Measurements from ENCODE around the gene ACVR1. TPM values are rescaled to one million over a fixed set of nuclear protein-coding genes. Genes with fewer than 3 reads are reported as not detected.
A peak's percentile ranks its signal among the peaks of the same experiment; 100 is the strongest.
"Not testable (repeated sequence)": the region's sequence is repeated elsewhere in the genome, so short reads cannot be mapped to it uniquely, and the experiment has no call there.

The ACVR1 gene
- total and polyA plus RNA-seq, 9 of the 15 experiments (the other 6 are each of a cell fraction or from before 2014, with no cell fraction given), result 3.8 to 14.3 (median 6.9) TPM

- in situ Hi-C loops (cut with MboI), result no loop called here
- DNase-seq (ENCODE audit: extremely low read depth in 1 of 4, low spot score in 3 of 4), result no peak
Measured at GRCh38 chr2:157887946-157888345, 11.8 kb upstream of the ACVR1 start.

DNA sequence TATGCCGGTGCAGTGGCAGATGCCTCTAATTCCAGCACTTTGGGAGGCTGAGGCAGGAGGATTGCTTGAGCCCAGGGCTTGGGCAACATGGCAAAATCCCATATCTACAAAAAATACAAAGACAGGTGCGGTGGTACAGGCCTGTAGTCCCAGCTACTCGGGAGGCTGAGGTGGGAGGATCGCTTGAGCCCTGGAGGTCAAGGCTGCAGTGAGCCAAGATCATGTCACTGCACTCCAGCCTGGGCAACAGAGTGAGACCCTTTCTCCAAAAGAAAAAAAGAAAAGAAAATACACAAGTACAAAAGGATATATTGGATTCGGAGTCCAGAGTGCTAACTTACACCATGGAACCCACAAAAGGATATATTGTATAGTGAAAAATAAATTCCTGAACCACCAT, 8.4 kb upstream of the ACVR1 start:
- CTCF ChIA-PET (ENCODE audit: low intra/inter-chr PET ratio); H3K27me3 ChIP-seq (ENCODE audit: control insufficient read depth in 2 of 2, insufficient read depth in 2 of 2, low read length in 2 of 2); intact Hi-C loops (cut with micrococcal nuclease); H3K4me3 ChIP-seq; H3K9me1 ChIP-seq (ENCODE audit: control insufficient read depth, insufficient read depth, low read length); H3K36me3 ChIP-seq (ENCODE audit: control insufficient read depth, insufficient read depth, low read length); H3K4me2 ChIP-seq (ENCODE audit: insufficient read depth, low read length); H3K9ac ChIP-seq (ENCODE audit: insufficient read depth in 1 of 2, low read depth in 2 of 2, low read length in 2 of 2); FAIRE-seq; H3K4me1 ChIP-seq (replicated peaks in 1 of 2; ENCODE audit: control insufficient read depth in 2 of 2, insufficient read depth in 2 of 2, low read length in 2 of 2); DNase-seq (ENCODE audit: extremely low read depth in 1 of 4, low spot score in 3 of 4); H4K20me1 ChIP-seq (replicated peaks; ENCODE audit: control insufficient read depth, insufficient read depth, low read length); H3K9me3 ChIP-seq (replicated peaks; ENCODE audit: control insufficient read depth, insufficient read depth, low read depth, low read length); ATAC-seq; in situ Hi-C loops (cut with MboI); H3K79me2 ChIP-seq (ENCODE audit: control insufficient read depth, insufficient read depth, low read length); BruUV-seq (replicated peaks); H2AFZ ChIP-seq (ENCODE audit: low read depth, low read length); H3K27ac ChIP-seq (ENCODE audit: extremely low read depth, low read depth, low read length): not testable (repeated sequence)
- POLR2A ChIA-PET, result interaction anchor here (0.6 to 1.3 kb wide), 3 partner anchors 8 to 52 kb away, joined by 3 to 4 read pairs (median 3); partner anchors contain the start of gene ACVR1
- 32% methylated on average over 4 of the region's 5 CpGs for WGBS (ENCODE audit: insufficient coverage, low coverage, missing lambda C conversion rate)
- TF ChIP-seq BCOR (IDR thresholded peaks at IDR 0.05) (peak; percentile 50; the same call in 1 of the 2 replicates), KDM1A (IDR thresholded peaks at IDR 0.05) (0 out of 4 replicates have a peak, but pooled peaks of 1 of the 2 experiments have one; percentile 13), ZNF121 (CRISPR knock-in tag; conservative IDR thresholded peaks at IDR 0.05) (peak; percentile 85)
- TF ChIP-seq, protein P1, sequence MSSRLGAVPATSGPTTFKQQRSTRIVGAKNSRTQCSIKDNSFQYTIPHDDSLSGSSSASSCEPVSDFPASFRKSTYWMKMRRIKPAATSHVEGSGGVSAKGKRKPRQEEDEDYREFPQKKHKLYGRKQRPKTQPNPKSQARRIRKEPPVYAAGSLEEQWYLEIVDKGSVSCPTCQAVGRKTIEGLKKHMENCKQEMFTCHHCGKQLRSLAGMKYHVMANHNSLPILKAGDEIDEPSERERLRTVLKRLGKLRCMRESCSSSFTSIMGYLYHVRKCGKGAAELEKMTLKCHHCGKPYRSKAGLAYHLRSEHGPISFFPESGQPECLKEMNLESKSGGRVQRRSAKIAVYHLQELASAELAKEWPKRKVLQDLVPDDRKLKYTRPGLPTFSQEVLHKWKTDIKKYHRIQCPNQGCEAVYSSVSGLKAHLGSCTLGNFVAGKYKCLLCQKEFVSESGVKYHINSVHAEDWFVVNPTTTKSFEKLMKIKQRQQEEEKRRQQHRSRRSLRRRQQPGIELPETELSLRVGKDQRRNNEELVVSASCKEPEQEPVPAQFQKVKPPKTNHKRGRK (tag; IDR thresholded peaks at IDR 0.05), result 0 out of 2 replicates have a peak, but pooled peaks have one; percentile 2

More at GRCh38 chr2:157887946-157888345, 11.8 kb upstream of the ACVR1 start:
- Histone ChIP-seq H3K4me3 (no peak overlapping the region), H3K36me3 (ENCODE audit: control insufficient read depth, insufficient read depth, low read length) (no peaks in the 10 kb centered on the region), H3K9me1 (ENCODE audit: control insufficient read depth, insufficient read depth, low read length) (no peaks in the 10 kb centered on the region), H3K4me2 (ENCODE audit: insufficient read depth, low read length) (no peak overlapping the region), H3K9me3 (replicated peaks; ENCODE audit: control insufficient read depth, insufficient read depth, low read depth, low read length) (no peaks in the 10 kb centered on the region), H4K20me1 (replicated peaks; ENCODE audit: control insufficient read depth, insufficient read depth, low read length) (no peaks in the 10 kb centered on the region), H3K27me3 (ENCODE audit: control insufficient read depth in 2 of 2, insufficient read depth in 2 of 2, low read length in 2 of 2) (no peaks in the 10 kb centered on the region), H3K27ac (ENCODE audit: extremely low read depth, low read depth, low read length) (no peak overlapping the region), H3K79me2 (ENCODE audit: control insufficient read depth, insufficient read depth, low read length) (no peaks in the 10 kb centered on the region), H3K9ac (ENCODE audit: insufficient read depth in 1 of 2, low read depth in 2 of 2, low read length in 2 of 2) (no peak overlapping the region), H2AFZ (ENCODE audit: low read depth, low read length) (peak overlapping the region; percentile 18; the same call in 1 of the 2 replicates), H3K4me1 (replicated peaks in 1 of 2; ENCODE audit: control insufficient read depth in 2 of 2, insufficient read depth in 2 of 2, low read length in 2 of 2) (peaks cover 0 to 3% of the 10 kb centered on the region in 2 experiments; a peak in 2 of 5 replicates)
- FAIRE-seq, result no peak
- no peak for ATAC-seq
- CTCF ChIA-PET (ENCODE audit: low intra/inter-chr PET ratio), result no interaction called here
- WGBS (ENCODE audit: insufficient coverage, low coverage, missing lambda C conversion rate), result 27% methylated on average over 3 of the region's 3 CpGs
- no TSS peak for BruUV-seq (replicated peaks)
- POLR2A ChIA-PET, result interaction anchor here (0.9 kb wide), 1 partner anchor 8 kb away, joined by 3 read pairs; no protein-coding TSS in a partner anchor
- TF ChIP-seq OTX1 (CRISPR knock-in tag; IDR thresholded peaks at IDR 0.05) (no peak), ZBTB26 (CRISPR knock-in tag; IDR thresholded peaks at IDR 0.05) (no peak), THRAP3 (IDR thresholded peaks at IDR 0.05; ENCODE audit: borderline replicate concordance) (no peak)
- intact Hi-C loops (cut with micrococcal nuclease), result no loop called here

Measured in K562 (cell line).